ENCODE measurements around the gene SBDS. TPM values are rescaled to one million over a fixed set of nuclear protein-coding genes. Genes with fewer than 3 reads are reported as not detected.
"Not testable (repeated sequence)": the region's sequence is repeated elsewhere in the genome, so short reads cannot be mapped to it uniquely, and the experiment has no call there.

SBDS gene
- 100 to 1,000 TPM in 2 of 5 donors, 10 to 100 TPM in 3; 59.9 to 297 (median 62.8) TPM for total RNA-seq
- total RNA-seq (2013) = 98.4 TPM
- total RNA-seq = 84.1 to 591 (median 137) reads per million in 29 experiments

GRCh38 chr7:66995050-66995776 lies at the start of gene SBDS:
Gene SBDS (minus strand): TSS chr7:66995586. CDS start chr7:66995417, 169 bp downstream.
- peak within 1 kb of the TSS; percentile 100 for H3K27ac Mint-ChIP-seq
- H3K27me3 Mint-ChIP-seq; H3K27me3 ChIP-seq (replicated peaks in 1 of 2; ENCODE audit: control insufficient read depth in 2 of 2, extremely low read depth in 1 of 2, insufficient read depth in 2 of 2, low read length in 1 of 2); H3K9me3 Mint-ChIP-seq; H3K9me3 ChIP-seq: not testable (repeated sequence)
- Histone ChIP-seq H3K27ac (ENCODE audit: low read length) (peak within 1 kb of the TSS; percentile 98), H3K36me3 (ENCODE audit: control insufficient read depth in 2 of 2, extremely low read depth in 1 of 2, insufficient read depth in 1 of 2, low read length in 1 of 2) (peaks cover 0 to 20% of the 10 kb centered on the region in 2 donors), H3K4me1 (ENCODE audit: control insufficient read depth in 1 of 2, extremely low read depth in 1 of 2, insufficient read depth in 2 of 2, low read length in 2 of 2) (peaks cover 6 to 19% of the 10 kb centered on the region in 2 experiments), H3K4me3 (ENCODE audit: control insufficient read depth in 1 of 2, extremely low read depth in 1 of 2, low read length in 1 of 2) (peak within 1 kb of the TSS; percentile 80 to 86)
- CTCF ChIA-PET = interaction anchor here in 1 of 2 donors (0.5 to 1.2 kb wide), 4 partner anchors 151 to 1244 kb away, joined by 3 read pairs; no protein-coding TSS in a partner anchor
- peak within 1 kb of the TSS; percentile 91 to 100 (median 98) for H3K4me3 Mint-ChIP-seq
- H3K4me1 Mint-ChIP-seq = peaks cover 27 to 35% (median 32%) of the 10 kb centered on the region in 3 donors
- ATAC-seq (replicated peaks in 1 of 4) (peak; percentile 63 to 65 (median 64)), DNase-seq (peak; percentile 78 to 97 (median 93))
- under 1% methylated on average over 46 of the region's 59 CpGs for WGBS (ENCODE audit: insufficient coverage)
- POLR2A ChIA-PET = interaction anchor here (0.5 to 1.7 kb wide), 11 partner anchors 8 to 1957 kb away, joined by 3 to 13 read pairs (median 5); partner anchors contain the start of genes RABGEF1 (in 1 of the 2) and TMEM248 (in 1 of the 2)
- peaks cover 14% of the 10 kb centered on the region for H3K36me3 Mint-ChIP-seq

GRCh38 chr7:67043559-67043930 lies 48.2 kb upstream of the SBDS start:
- POLR2A ChIA-PET = interaction anchor here in 1 of 2 donors (0.6 kb wide), 1 partner anchor 1227 kb away, joined by 3 read pairs; no protein-coding TSS in a partner anchor
- H3K9me3 Mint-ChIP-seq; H3K27me3 Mint-ChIP-seq; H3K27ac Mint-ChIP-seq; H3K9me3 ChIP-seq; ATAC-seq (replicated peaks in 1 of 4); H3K27ac ChIP-seq (ENCODE audit: low read length); H3K4me3 ChIP-seq (ENCODE audit: control insufficient read depth in 1 of 2, extremely low read depth in 1 of 2, low read length in 1 of 2); H3K36me3 ChIP-seq (ENCODE audit: control insufficient read depth in 2 of 2, extremely low read depth in 1 of 2, insufficient read depth in 1 of 2, low read length in 1 of 2); H3K27me3 ChIP-seq (replicated peaks in 1 of 2; ENCODE audit: control insufficient read depth in 2 of 2, extremely low read depth in 1 of 2, insufficient read depth in 2 of 2, low read length in 1 of 2); H3K4me1 ChIP-seq (ENCODE audit: control insufficient read depth in 1 of 2, extremely low read depth in 1 of 2, insufficient read depth in 2 of 2, low read length in 2 of 2); H3K4me3 Mint-ChIP-seq; DNase-seq: not testable (repeated sequence)
- Mint-ChIP-seq H3K4me1 (peaks cover 14 to 17% (median 15%) of the 10 kb centered on the region in 3 donors), H3K36me3 (peaks cover 14% of the 10 kb centered on the region)
- CTCF ChIA-PET = interaction anchor here (0.6 to 0.7 kb wide), 2 partner anchors 37 to 558 kb away, joined by 3 read pairs; no protein-coding TSS in a partner anchor
- WGBS (ENCODE audit: insufficient coverage) = 80% methylated on average over 1 of the region's 4 CpGs

- DNase-seq; H3K4me1 ChIP-seq (ENCODE audit: control insufficient read depth in 1 of 2, extremely low read depth in 1 of 2, insufficient read depth in 2 of 2, low read length in 2 of 2); ATAC-seq (replicated peaks in 1 of 4); H3K4me3 Mint-ChIP-seq; H3K27ac ChIP-seq (ENCODE audit: low read length); H3K9me3 Mint-ChIP-seq; H3K4me3 ChIP-seq (ENCODE audit: control insufficient read depth in 1 of 2, extremely low read depth in 1 of 2, low read length in 1 of 2); H3K9me3 ChIP-seq; H3K27me3 ChIP-seq (replicated peaks in 1 of 2; ENCODE audit: control insufficient read depth in 2 of 2, extremely low read depth in 1 of 2, insufficient read depth in 2 of 2, low read length in 1 of 2); H3K27ac Mint-ChIP-seq; H3K36me3 ChIP-seq (ENCODE audit: control insufficient read depth in 2 of 2, extremely low read depth in 1 of 2, insufficient read depth in 1 of 2, low read length in 1 of 2); H3K27me3 Mint-ChIP-seq; POLR2A ChIA-PET: not testable (repeated sequence)
- Mint-ChIP-seq H3K36me3 (peaks cover 11% of the 10 kb centered on the region), H3K4me1 (peaks cover 13 to 15% (median 14%) of the 10 kb centered on the region in 3 donors)
- whole genome bisulfite sequencing (ENCODE audit: insufficient coverage) = no CpG with 5 or more reads among the region's 5 CpGs
- CTCF ChIA-PET = interaction anchor here (0.6 to 0.7 kb wide), 2 partner anchors 36 to 557 kb away, joined by 3 read pairs; no protein-coding TSS in a partner anchor
Measured at GRCh38 chr7:67042781-67043558, 47.6 kb upstream of the SBDS start.

- H3K27me3 Mint-ChIP-seq; H3K9me3 ChIP-seq; H3K27ac Mint-ChIP-seq; H3K36me3 ChIP-seq (ENCODE audit: control insufficient read depth in 2 of 2, extremely low read depth in 1 of 2, insufficient read depth in 1 of 2, low read length in 1 of 2); POLR2A ChIA-PET; H3K9me3 Mint-ChIP-seq; H3K27me3 ChIP-seq (replicated peaks in 1 of 2; ENCODE audit: control insufficient read depth in 2 of 2, extremely low read depth in 1 of 2, insufficient read depth in 2 of 2, low read length in 1 of 2); H3K4me3 Mint-ChIP-seq; DNase-seq; ATAC-seq (replicated peaks in 1 of 4); H3K4me1 Mint-ChIP-seq; H3K27ac ChIP-seq (ENCODE audit: low read length); H3K4me1 ChIP-seq (ENCODE audit: control insufficient read depth in 1 of 2, extremely low read depth in 1 of 2, insufficient read depth in 2 of 2, low read length in 2 of 2); H3K4me3 ChIP-seq (ENCODE audit: control insufficient read depth in 1 of 2, extremely low read depth in 1 of 2, low read length in 1 of 2): not testable (repeated sequence)
- CTCF ChIA-PET = interaction anchor here (0.6 to 1.4 kb wide), 3 partner anchors 262 to 1000 kb away, joined by 3 to 8 read pairs (median 8); no protein-coding TSS in a partner anchor
- no CpG with 5 or more reads among the region's 2 CpGs for WGBS (ENCODE audit: insufficient coverage)
- H3K36me3 Mint-ChIP-seq = peaks cover 11% of the 10 kb centered on the region
Measured at GRCh38 chr7:67040832-67041231, 45.4 kb upstream of the SBDS start.

GRCh38 chr7:67036432-67037395 lies 41.3 kb upstream of the SBDS start:
- H3K9me3 Mint-ChIP-seq; POLR2A ChIA-PET; H3K9me3 ChIP-seq; H3K4me1 Mint-ChIP-seq; H3K4me1 ChIP-seq (ENCODE audit: control insufficient read depth in 1 of 2, extremely low read depth in 1 of 2, insufficient read depth in 2 of 2, low read length in 2 of 2); H3K27ac Mint-ChIP-seq; DNase-seq; H3K27me3 ChIP-seq (replicated peaks in 1 of 2; ENCODE audit: control insufficient read depth in 2 of 2, extremely low read depth in 1 of 2, insufficient read depth in 2 of 2, low read length in 1 of 2); ATAC-seq (replicated peaks in 1 of 4); CTCF ChIA-PET; H3K27ac ChIP-seq (ENCODE audit: low read length); H3K4me3 Mint-ChIP-seq; H3K27me3 Mint-ChIP-seq; H3K4me3 ChIP-seq (ENCODE audit: control insufficient read depth in 1 of 2, extremely low read depth in 1 of 2, low read length in 1 of 2): not testable (repeated sequence)
- peaks cover 0 to 13% of the 10 kb centered on the region in 2 donors for H3K36me3 ChIP-seq (ENCODE audit: control insufficient read depth in 2 of 2, extremely low read depth in 1 of 2, insufficient read depth in 1 of 2, low read length in 1 of 2)
- 100% methylated on average over 3 of the region's 10 CpGs for WGBS (ENCODE audit: insufficient coverage)
- H3K36me3 Mint-ChIP-seq = peaks cover 21% of the 10 kb centered on the region

Data from T-cell (primary cell).